BLaER1 (cell line): ENCODE data around the gene TNFRSF11A.

Source experiments
- H3K27ac ChIP-seq: shearing (Covaris generic); formaldehyde crosslinking; 2 replicates; pipeline ENCODE4 v1.8.1; 2022
- H3K27me3 ChIP-seq: shearing (Covaris generic); formaldehyde crosslinking; 2 replicates; pipeline ENCODE4 v1.8.1; 2022
- H3K36me3 ChIP-seq: shearing (Covaris generic); formaldehyde crosslinking; 2 replicates; pipeline ENCODE4 v1.8.1; 2022
- H3K4me1 ChIP-seq: shearing (Covaris generic); formaldehyde crosslinking; 2 replicates; pipeline ENCODE4 v1.8.1; 2022
- H3K4me2 ChIP-seq: shearing (Covaris generic); formaldehyde crosslinking; 2 replicates; pipeline ENCODE4 v1.8.1; 2022
- H3K4me3 ChIP-seq: shearing (Covaris generic); formaldehyde crosslinking; 2 replicates; pipeline ENCODE4 v1.8.1; 2022
- H3K9ac ChIP-seq: shearing (Covaris generic); formaldehyde crosslinking; 2 replicates; pipeline ENCODE4 v1.8.1; 2022
- H3K9me3 ChIP-seq: shearing (Covaris generic); formaldehyde crosslinking; 2 replicates; pipeline ENCODE4 v1.8.1; 2022
- H4K20me1 ChIP-seq: shearing (Covaris generic); formaldehyde crosslinking; 2 replicates; pipeline ENCODE4 v1.8.1; 2022
- Cebpa-rat ChIP-seq: shearing (Covaris generic); IDR thresholded peaks from 2 replicates; pipeline ENCODE4 v1.8.1; 2022

TNFRSF11A gene

DNA sequence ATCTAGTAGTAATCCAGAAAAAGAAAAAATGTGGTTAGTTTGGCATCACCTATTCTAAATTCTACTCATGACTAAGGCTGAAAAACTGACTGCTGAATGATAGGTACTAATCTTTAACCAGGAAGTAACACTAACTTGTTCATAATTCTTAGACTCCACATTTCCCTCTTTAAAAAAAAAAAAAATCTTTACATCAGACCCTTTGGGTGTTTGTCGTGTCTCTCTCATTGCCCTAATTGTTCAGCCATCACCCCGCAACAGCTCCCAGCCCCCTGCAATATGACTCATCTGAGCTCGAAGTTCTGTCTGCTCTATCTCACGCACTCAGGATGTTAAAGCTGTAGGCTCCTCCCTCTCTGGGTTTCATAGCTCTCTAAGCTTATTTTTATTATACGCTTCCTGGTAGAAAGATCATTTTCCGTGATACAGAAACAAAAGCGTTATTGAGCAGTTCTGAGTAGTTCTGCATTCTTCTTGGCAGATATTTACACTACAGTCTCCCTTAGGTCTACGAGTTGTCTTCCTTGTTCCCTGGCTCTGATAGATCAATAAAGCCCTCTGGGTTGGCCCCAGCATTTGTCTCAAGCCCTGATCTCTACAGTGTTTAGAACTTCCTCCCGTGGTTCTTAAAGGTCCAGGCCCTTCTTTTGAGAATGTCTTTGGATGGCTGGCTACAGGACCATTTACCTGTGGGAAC is 95.6 kb downstream of the TNFRSF11A start:
- no peak overlapping the region for H3K27ac ChIP-seq

DNA sequence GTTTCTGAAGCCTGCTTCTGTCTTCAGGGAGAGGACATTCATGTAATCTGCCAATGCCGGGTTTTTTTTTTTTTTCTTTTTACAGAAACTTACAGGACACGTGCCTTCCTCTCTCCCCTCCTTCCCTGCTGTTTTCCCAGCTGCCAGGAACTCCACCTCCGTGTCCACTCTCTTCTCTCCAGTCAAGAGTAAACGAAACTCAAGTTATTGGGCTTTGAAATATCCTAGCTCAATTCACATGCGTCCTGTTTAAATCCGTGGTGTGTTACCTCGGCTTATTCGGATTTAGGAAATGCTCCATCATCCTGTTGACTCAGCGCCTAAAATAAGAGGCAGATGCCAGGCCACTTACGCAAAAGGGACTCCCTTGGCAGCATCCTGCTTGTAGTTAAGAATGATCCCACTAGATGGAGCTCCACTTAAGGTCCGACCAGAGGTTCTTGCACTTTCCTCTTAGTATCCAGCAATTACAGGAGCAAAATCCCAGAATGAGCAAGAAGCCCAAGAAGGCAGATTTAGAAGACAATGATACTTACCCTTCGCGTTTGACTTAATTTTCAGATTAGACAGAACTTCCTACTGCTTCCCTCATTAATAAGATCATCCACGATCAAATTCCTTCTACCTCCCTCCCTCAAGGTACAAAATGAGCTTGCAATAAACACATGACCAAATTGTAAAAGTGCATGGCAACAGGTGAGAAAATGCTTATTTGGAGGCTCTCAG is 100.5 kb downstream of the TNFRSF11A start:
- Histone ChIP-seq H3K9ac (no peak overlapping the region), H3K27me3 (no peaks in the 10 kb centered on the region), H4K20me1 (no peaks in the 10 kb centered on the region), H3K4me2 (peak overlapping the region; percentile 48), H3K9me3 (peaks cover 18% of the 10 kb centered on the region), H3K36me3 (no peaks in the 10 kb centered on the region), H3K4me3 (no peak overlapping the region), H3K27ac (no peak overlapping the region), H3K4me1 (peaks cover 13% of the 10 kb centered on the region)
- TF ChIP-seq Cebpa-rat, result no peak

More for the DNA sequence above, 95.6 kb downstream of the TNFRSF11A start:
- TF ChIP-seq Cebpa-rat, result no peak
- no peaks in the 10 kb centered on the region; the same call in 1 of the 2 replicates for H3K9me3 ChIP-seq
- no peak overlapping the region for H3K4me3 ChIP-seq
- H3K36me3 ChIP-seq, result no peaks in the 10 kb centered on the region
- no peaks in the 10 kb centered on the region for H4K20me1 ChIP-seq
- H3K27me3 ChIP-seq, result no peaks in the 10 kb centered on the region
- 0 out of 2 replicates have a peak overlapping the region, but pooled peaks have one; percentile 8 for H3K4me2 ChIP-seq
- peaks cover 33% of the 10 kb centered on the region for H3K4me1 ChIP-seq
- H3K9ac ChIP-seq, result no peak overlapping the region

DNA sequence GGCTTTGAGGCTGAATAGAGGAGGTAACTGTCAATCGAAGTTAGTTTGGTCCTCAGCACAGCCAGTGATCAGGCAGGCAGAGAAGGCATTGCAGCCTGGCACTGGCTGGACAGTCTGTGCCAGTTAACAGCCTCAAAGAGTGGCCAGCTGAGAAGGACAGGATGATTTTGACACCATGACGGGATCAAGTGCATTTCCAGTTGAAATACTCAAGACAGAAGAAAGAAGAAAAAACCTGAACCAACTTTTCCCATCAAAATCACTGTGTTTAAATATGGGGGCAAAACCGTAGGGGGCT is 101.0 kb downstream of the TNFRSF11A start:
- H3K27me3 ChIP-seq, result no peaks in the 10 kb centered on the region
- no peak overlapping the region for H3K9ac ChIP-seq
- TF ChIP-seq Cebpa-rat, result no peak
- peaks cover 9% of the 10 kb centered on the region; the same call in 1 of the 2 replicates for H3K4me1 ChIP-seq
- no peak overlapping the region; the same call in 1 of the 2 replicates for H3K4me2 ChIP-seq
- H3K9me3 ChIP-seq, result peaks cover 22% of the 10 kb centered on the region
- no peaks in the 10 kb centered on the region for H3K36me3 ChIP-seq
- H3K4me3 ChIP-seq, result no peak overlapping the region
- H3K27ac ChIP-seq, result no peak overlapping the region
- no peaks in the 10 kb centered on the region for H4K20me1 ChIP-seq

DNA sequence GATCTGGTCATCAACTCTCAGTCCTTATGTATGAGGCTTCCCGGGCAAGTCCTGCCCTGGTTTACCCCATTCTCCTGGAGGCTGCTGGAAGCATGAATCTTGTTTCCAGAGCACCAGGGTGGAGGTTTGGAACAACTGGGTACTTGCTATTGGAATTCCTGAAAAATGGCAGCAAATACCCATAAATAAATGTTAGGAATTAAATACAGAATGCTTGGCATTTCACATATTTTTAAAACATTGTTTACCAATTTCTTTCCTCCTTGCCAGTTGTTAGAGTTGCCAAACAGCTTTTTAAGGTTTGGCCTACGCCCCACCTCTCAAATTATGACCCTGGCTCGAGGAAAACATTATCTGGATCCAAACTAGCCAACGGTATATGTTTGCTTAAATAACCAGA is 107.1 kb downstream of the TNFRSF11A start:
- peaks cover 22% of the 10 kb centered on the region for H3K9me3 ChIP-seq
- H3K27ac ChIP-seq, result no peak overlapping the region
- no peak overlapping the region for H3K9ac ChIP-seq
- no peaks in the 10 kb centered on the region for H3K36me3 ChIP-seq
- H4K20me1 ChIP-seq, result no peaks in the 10 kb centered on the region
- no peaks in the 10 kb centered on the region for H3K27me3 ChIP-seq
- no peak for TF ChIP-seq Cebpa-rat
- no peak overlapping the region for H3K4me2 ChIP-seq
- H3K4me3 ChIP-seq, result no peak overlapping the region
- peaks cover 9% of the 10 kb centered on the region for H3K4me1 ChIP-seq

DNA sequence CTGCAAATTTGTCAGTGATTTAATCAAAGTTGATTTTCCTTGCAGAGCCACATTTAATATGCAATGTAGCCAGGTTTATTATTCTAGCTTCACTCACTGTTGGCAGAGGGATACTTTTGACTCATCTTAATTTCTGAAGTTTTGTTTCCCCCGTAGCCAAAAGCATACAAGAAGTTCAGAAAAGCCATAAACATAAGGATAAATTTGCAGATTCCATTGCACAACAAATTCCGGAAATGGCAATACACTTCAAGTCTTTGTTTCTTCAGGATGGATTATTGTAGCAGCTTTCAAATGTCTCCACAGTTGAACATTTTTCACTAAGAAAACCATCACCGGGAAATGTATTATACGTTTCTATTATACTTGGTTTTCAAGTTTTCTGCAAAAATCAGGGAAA is 109.7 kb downstream of the TNFRSF11A start:
- Histone ChIP-seq H3K9ac (no peak overlapping the region), H3K27ac (no peak overlapping the region), H3K4me2 (no peak overlapping the region), H3K9me3 (peaks cover 12% of the 10 kb centered on the region; the same call in 1 of the 2 replicates), H3K36me3 (no peaks in the 10 kb centered on the region), H3K27me3 (no peaks in the 10 kb centered on the region), H4K20me1 (no peaks in the 10 kb centered on the region), H3K4me1 (peaks cover 26% of the 10 kb centered on the region), H3K4me3 (no peak overlapping the region)
- no peak for TF ChIP-seq Cebpa-rat

DNA sequence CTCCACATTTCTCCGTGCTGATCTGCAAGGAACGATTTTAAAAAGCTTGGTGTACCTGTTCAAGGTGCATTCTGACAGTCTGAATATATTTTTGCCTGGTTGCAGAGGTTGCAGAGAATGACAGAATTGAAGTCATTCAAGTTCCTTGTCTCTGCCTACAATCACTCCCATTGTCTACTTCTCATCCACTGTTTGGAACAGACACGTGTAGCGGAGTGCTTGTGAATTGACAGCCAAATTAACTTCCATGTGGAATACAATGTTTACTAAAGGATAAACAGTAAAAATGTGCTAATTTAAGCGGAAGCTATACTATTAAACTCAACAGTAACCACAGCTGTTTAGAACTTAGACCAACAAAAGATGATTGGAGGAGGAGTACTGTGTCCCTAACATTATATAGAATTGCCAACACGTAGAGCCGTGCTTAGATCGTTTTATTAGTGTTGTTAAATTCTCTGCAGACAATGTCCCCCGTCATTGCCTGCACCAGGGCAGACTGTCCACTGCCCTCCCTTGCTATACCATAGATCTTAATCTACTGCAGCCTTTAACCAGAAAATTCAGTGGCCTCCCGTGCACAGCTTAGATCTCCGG is 110.4 kb downstream of the TNFRSF11A start:
- no peaks in the 10 kb centered on the region for H3K36me3 ChIP-seq
- no peak overlapping the region for H3K4me2 ChIP-seq
- H3K9me3 ChIP-seq, result peaks cover 5% of the 10 kb centered on the region; the same call in 1 of the 2 replicates
- H3K4me1 ChIP-seq, result peaks cover 26% of the 10 kb centered on the region
- TF ChIP-seq Cebpa-rat, result no peak
- no peak overlapping the region for H3K27ac ChIP-seq
- no peak overlapping the region for H3K9ac ChIP-seq
- no peak overlapping the region for H3K4me3 ChIP-seq
- H4K20me1 ChIP-seq, result no peaks in the 10 kb centered on the region
- H3K27me3 ChIP-seq, result no peaks in the 10 kb centered on the region

GRCh38 chr18:62436636-62437234 is 111.6 kb downstream of the TNFRSF11A start:
- Histone ChIP-seq H3K4me2 (peak overlapping the region; percentile 81), H3K4me1 (peaks cover 26% of the 10 kb centered on the region), H3K27ac (peak overlapping the region; percentile 19; the same call in 1 of the 2 replicates), H3K9ac (no peak overlapping the region), H3K27me3 (no peaks in the 10 kb centered on the region), H4K20me1 (no peaks in the 10 kb centered on the region), H3K4me3 (no peak overlapping the region), H3K36me3 (no peaks in the 10 kb centered on the region), H3K9me3 (no peaks in the 10 kb centered on the region)
- no peak for TF ChIP-seq Cebpa-rat

DNA sequence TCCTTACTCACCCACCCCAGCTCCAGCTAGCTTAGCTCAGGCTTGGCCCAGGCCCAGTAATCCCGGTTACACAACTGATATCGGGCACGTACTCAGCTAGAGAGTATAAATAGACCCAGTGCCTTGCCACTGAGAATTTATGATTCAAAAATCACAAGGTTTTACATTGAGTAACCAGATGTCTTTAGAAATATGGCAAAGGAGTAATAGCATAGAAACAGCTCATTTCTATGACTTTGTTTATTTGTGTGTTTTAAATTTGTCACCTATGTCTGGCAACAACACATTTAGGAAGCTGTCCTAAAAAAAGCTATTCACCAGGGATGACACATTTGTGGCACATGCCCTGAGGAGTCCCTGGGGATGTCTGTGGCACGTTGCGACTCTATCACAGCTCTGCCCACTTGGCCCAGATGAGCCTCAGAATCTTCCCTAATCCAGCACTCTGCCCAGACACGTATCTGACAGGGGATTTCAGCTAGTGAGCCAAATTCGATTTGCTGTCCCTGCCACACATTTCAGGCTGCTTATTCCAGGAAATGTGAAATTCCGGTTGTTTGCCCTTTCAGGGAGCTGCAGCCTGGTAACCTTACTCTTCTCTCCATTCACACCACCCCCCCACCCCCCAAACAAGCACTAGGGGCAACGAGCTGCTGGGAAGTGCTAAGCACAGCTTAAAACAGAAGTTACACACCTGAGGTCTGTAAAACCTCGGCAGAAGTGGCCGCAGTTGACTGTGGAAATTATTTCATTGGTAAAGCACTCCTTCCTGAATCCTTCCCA is 112.3 kb downstream of the TNFRSF11A start:
- no peaks in the 10 kb centered on the region for H4K20me1 ChIP-seq
- H3K4me1 ChIP-seq, result peaks cover 26% of the 10 kb centered on the region
- H3K27ac ChIP-seq, result peak overlapping the region; percentile 19
- H3K9me3 ChIP-seq, result no peaks in the 10 kb centered on the region
- peak overlapping the region; percentile 39; the same call in 1 of the 2 replicates for H3K9ac ChIP-seq
- no peaks in the 10 kb centered on the region for H3K27me3 ChIP-seq
- H3K36me3 ChIP-seq, result no peaks in the 10 kb centered on the region
- H3K4me2 ChIP-seq, result peak overlapping the region; percentile 81
- TF ChIP-seq Cebpa-rat, result no peak
- peak overlapping the region; percentile 26; the same call in 1 of the 2 replicates for H3K4me3 ChIP-seq

DNA sequence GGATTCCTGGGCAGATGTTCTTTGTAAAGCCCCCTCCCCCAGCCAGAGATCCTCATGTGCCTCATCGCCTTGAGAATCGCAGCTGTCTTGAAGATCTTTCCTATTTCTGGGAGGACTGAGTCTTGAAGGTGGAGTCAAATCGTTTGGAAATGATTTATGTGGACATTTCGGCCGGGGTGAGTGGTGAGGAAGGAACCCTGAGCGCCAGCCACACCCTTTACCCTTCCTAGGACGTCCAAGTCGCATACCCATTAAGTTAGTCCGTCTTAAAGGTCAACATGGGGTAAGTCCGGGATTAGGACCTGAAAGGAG is 112.9 kb downstream of the TNFRSF11A start:
- TF ChIP-seq Cebpa-rat, result no peak
- Histone ChIP-seq H3K4me3 (no peak overlapping the region), H4K20me1 (no peaks in the 10 kb centered on the region), H3K36me3 (no peaks in the 10 kb centered on the region), H3K9ac (peak overlapping the region; percentile 39; the same call in 1 of the 2 replicates), H3K27ac (peak overlapping the region; percentile 19), H3K27me3 (no peaks in the 10 kb centered on the region), H3K4me1 (peaks cover 26% of the 10 kb centered on the region), H3K4me2 (peak overlapping the region; percentile 81), H3K9me3 (no peaks in the 10 kb centered on the region)
